ENCODE results near the gene CFAP74. TPM values are rescaled to one million over a fixed set of nuclear protein-coding genes. Genes with fewer than 3 reads are reported as not detected.
"Not testable (repeated sequence)": the region's sequence is repeated elsewhere in the genome, so short reads cannot be mapped to it uniquely, and the experiment has no call there.

The CFAP74 gene
- total RNA-seq, 1 experiment from 2014 or later = not detected

GRCh38 chr1:1985375-1986050 lies 18.1 kb downstream of the CFAP74 start:
- no peak for DNase-seq (ENCODE audit: low spot score)

- no peak for DNase-seq (ENCODE audit: low spot score)
Observed at GRCh38 chr1:1984560-1985070, 19.0 kb downstream of the CFAP74 start.

GRCh38 chr1:1982379-1983232 lies 21.0 kb downstream of the CFAP74 start:
- no peak for DNase-seq (ENCODE audit: low spot score)

GRCh38 chr1:1981631-1982327 lies 21.8 kb downstream of the CFAP74 start:
- not testable (repeated sequence) for DNase-seq (ENCODE audit: low spot score)

GRCh38 chr1:1981142-1981500 lies 22.5 kb downstream of the CFAP74 start:
- DNase-seq (ENCODE audit: low spot score) = no peak

GRCh38 chr1:1980467-1981141 lies 23.0 kb downstream of the CFAP74 start:
- DNase-seq (ENCODE audit: low spot score) = no peak

GRCh38 chr1:1979482-1980165 lies 24.0 kb downstream of the CFAP74 start:
- DNase-seq (ENCODE audit: low spot score) = no peak

GRCh38 chr1:1978690-1979481 lies 24.7 kb downstream of the CFAP74 start:
- not testable (repeated sequence) for DNase-seq (ENCODE audit: low spot score)

GRCh38 chr1:1978108-1978507 lies 25.5 kb downstream of the CFAP74 start:
- no peak for DNase-seq (ENCODE audit: low spot score)

- no peak for DNase-seq (ENCODE audit: low spot score)
Observed at GRCh38 chr1:1976031-1976430, 27.6 kb downstream of the CFAP74 start.

- DNase-seq (ENCODE audit: low spot score) = no peak
Observed at GRCh38 chr1:1975535-1975934, 28.1 kb downstream of the CFAP74 start.

- no peak for DNase-seq (ENCODE audit: low spot score)
Observed at GRCh38 chr1:1974834-1975233, 28.8 kb downstream of the CFAP74 start.

GRCh38 chr1:1973716-1974642 lies 29.6 kb downstream of the CFAP74 start:
- no peak for DNase-seq (ENCODE audit: low spot score)

- DNase-seq (ENCODE audit: low spot score) = no peak
Observed at GRCh38 chr1:1972976-1973715, 30.4 kb downstream of the CFAP74 start.

- DNase-seq (ENCODE audit: low spot score) = no peak
Observed at GRCh38 chr1:1971688-1972087, 31.9 kb downstream of the CFAP74 start.

- DNase-seq (ENCODE audit: low spot score) = no peak
Observed at GRCh38 chr1:1971017-1971416, 32.6 kb downstream of the CFAP74 start.

- DNase-seq (ENCODE audit: low spot score) = no peak
Observed at GRCh38 chr1:1969953-1970716, 33.5 kb downstream of the CFAP74 start.

GRCh38 chr1:1969505-1969900 lies 34.1 kb downstream of the CFAP74 start:
- DNase-seq (ENCODE audit: low spot score) = no peak

Data from HT-29 (cell line).